Measurements from ENCODE around the gene HOXC6.

- no peak for TF ChIP-seq CTCF (IDR thresholded peaks at IDR 0.05)
- TF ChIP-seq POLR2A (IDR thresholded peaks at IDR 0.05) = no peak
Measured at GRCh38 chr12:54060975-54061778, 32.9 kb downstream of the HOXC6 start.

All from esophagus squamous epithelium (tissue), 4 donors.